WTC11 (cell line): Measurements from ENCODE around the gene GRIN1.

Source experiments
- CREB1 ChIP-seq: sonication (generic); formaldehyde crosslinking; IDR thresholded peaks from 2 replicates; pipeline ENCODE4 v1.8.0; 2023; ENCODE audit warnings: mild to moderate bottlenecking, missing genetic modification reagents
- ESRRA ChIP-seq: sonication (generic); formaldehyde crosslinking; IDR thresholded peaks from 2 replicates; pipeline ENCODE4 v1.8.1; 2022; ENCODE audit warnings: mild to moderate bottlenecking, missing genetic modification reagents, borderline replicate concordance
- MYBL2 ChIP-seq: sonication (generic); formaldehyde crosslinking; IDR thresholded peaks from 2 replicates; pipeline ENCODE4 v1.8.1; 2023; ENCODE audit warnings: mild to moderate bottlenecking, moderate library complexity, missing genetic modification reagents
- NR1H2 ChIP-seq: sonication (generic); formaldehyde crosslinking; IDR thresholded peaks from 2 replicates; pipeline ENCODE4 v1.9.0; 2021; ENCODE audit warnings: mild to moderate bottlenecking, moderate library complexity, missing genetic modification reagents
- TEAD1 ChIP-seq: sonication (generic); formaldehyde crosslinking; IDR thresholded peaks from 2 replicates; pipeline ENCODE4 v1.8.0; 2022; ENCODE audit warnings: mild to moderate bottlenecking, missing genetic modification reagents
- ZBTB21 ChIP-seq: sonication (generic); formaldehyde crosslinking; IDR thresholded peaks from 2 replicates; pipeline ENCODE4 v1.8.1; 2023; ENCODE audit warnings: mild to moderate bottlenecking, missing genetic modification reagents, borderline replicate concordance
- ZNF423 ChIP-seq: fragments of 250-450 bp; sonication (Bioruptor Pico); IDR thresholded peaks from 2 replicates; pipeline ENCODE4 v2.1.2; 2022; ENCODE audit warnings: mild to moderate bottlenecking, moderate library complexity
- ZNF425 ChIP-seq: fragments of 250-450 bp; sonication (Bioruptor Pico); conservative IDR thresholded peaks from 2 replicates; pipeline ENCODE4 v1.9.0; 2021; ENCODE audit warnings: mild to moderate bottlenecking
- TF ChIP-seq, protein P1 (sequence below): fragments of 200-600 bp; IDR thresholded peaks from 2 replicates; pipeline ENCODE4 v1.8.0; 2022; ENCODE audit warnings: antibody characterized with exemption
- TF ChIP-seq, protein P2 (sequence below): sonication (generic); formaldehyde crosslinking; IDR thresholded peaks from 2 replicates; pipeline ENCODE4 v1.8.1; 2022; ENCODE audit warnings: mild to moderate bottlenecking, missing genetic modification reagents, moderate library complexity, borderline replicate concordance
- TF ChIP-seq, protein P3 (sequence below): sonication (generic); formaldehyde crosslinking; IDR thresholded peaks from 2 replicates; pipeline ENCODE4 v1.8.1; 2023; ENCODE audit warnings: mild to moderate bottlenecking, missing genetic modification reagents, moderate library complexity
- TF ChIP-seq, protein P4 (sequence below): sonication (generic); formaldehyde crosslinking; IDR thresholded peaks from 2 replicates; pipeline ENCODE4 v1.8.1; 2023; ENCODE audit warnings: mild to moderate bottlenecking, missing genetic modification reagents

GRCh38 chr9:137166380-137167229 is 27.7 kb downstream of the GRIN1 start:
- TF ChIP-seq MYBL2 (no peak), ZBTB21 (no peak), ZNF423 (no peak), CREB1 (CRISPR knock-in tag) (no peak), ZNF425 (CRISPR knock-in tag) (no peak), NR1H2 (no peak), TEAD1 (CRISPR knock-in tag) (no peak), ESRRA (CRISPR knock-in tag) (no peak)
- TF ChIP-seq, protein P1, sequence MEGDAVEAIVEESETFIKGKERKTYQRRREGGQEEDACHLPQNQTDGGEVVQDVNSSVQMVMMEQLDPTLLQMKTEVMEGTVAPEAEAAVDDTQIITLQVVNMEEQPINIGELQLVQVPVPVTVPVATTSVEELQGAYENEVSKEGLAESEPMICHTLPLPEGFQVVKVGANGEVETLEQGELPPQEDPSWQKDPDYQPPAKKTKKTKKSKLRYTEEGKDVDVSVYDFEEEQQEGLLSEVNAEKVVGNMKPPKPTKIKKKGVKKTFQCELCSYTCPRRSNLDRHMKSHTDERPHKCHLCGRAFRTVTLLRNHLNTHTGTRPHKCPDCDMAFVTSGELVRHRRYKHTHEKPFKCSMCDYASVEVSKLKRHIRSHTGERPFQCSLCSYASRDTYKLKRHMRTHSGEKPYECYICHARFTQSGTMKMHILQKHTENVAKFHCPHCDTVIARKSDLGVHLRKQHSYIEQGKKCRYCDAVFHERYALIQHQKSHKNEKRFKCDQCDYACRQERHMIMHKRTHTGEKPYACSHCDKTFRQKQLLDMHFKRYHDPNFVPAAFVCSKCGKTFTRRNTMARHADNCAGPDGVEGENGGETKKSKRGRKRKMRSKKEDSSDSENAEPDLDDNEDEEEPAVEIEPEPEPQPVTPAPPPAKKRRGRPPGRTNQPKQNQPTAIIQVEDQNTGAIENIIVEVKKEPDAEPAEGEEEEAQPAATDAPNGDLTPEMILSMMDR, result no peak
- TF ChIP-seq, protein P2, sequence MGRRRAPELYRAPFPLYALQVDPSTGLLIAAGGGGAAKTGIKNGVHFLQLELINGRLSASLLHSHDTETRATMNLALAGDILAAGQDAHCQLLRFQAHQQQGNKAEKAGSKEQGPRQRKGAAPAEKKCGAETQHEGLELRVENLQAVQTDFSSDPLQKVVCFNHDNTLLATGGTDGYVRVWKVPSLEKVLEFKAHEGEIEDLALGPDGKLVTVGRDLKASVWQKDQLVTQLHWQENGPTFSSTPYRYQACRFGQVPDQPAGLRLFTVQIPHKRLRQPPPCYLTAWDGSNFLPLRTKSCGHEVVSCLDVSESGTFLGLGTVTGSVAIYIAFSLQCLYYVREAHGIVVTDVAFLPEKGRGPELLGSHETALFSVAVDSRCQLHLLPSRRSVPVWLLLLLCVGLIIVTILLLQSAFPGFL (CRISPR knock-in tag), result no peak
- TF ChIP-seq, protein P3, sequence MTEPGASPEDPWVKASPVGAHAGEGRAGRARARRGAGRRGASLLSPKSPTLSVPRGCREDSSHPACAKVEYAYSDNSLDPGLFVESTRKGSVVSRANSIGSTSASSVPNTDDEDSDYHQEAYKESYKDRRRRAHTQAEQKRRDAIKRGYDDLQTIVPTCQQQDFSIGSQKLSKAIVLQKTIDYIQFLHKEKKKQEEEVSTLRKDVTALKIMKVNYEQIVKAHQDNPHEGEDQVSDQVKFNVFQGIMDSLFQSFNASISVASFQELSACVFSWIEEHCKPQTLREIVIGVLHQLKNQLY (CRISPR knock-in tag), result no peak
- TF ChIP-seq, protein P4, sequence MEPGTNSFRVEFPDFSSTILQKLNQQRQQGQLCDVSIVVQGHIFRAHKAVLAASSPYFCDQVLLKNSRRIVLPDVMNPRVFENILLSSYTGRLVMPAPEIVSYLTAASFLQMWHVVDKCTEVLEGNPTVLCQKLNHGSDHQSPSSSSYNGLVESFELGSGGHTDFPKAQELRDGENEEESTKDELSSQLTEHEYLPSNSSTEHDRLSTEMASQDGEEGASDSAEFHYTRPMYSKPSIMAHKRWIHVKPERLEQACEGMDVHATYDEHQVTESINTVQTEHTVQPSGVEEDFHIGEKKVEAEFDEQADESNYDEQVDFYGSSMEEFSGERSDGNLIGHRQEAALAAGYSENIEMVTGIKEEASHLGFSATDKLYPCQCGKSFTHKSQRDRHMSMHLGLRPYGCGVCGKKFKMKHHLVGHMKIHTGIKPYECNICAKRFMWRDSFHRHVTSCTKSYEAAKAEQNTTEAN (CRISPR knock-in tag), result no peak
